GM12878 (cell line): ENCODE results near the gene HTR3A. TPM values are rescaled to one million over a fixed set of nuclear protein-coding genes. Genes with fewer than 3 reads are reported as not detected.

Experiments
- ATAC-seq: fragments of 200-7000 bp; cut with Tn5 transposase; 3 replicates; pipeline ENCODE4 v1.9.1; 2020; ENCODE audit warnings: mild to moderate bottlenecking, moderate library complexity
- BruUV-seq: library from RNA; stranded (reverse); fragments of 400-500 nt; replicated peaks from 2 replicates; lab custom pipeline; 2021; lab: Mats Ljungman, UMichigan
- CTCF ChIA-PET: fragments of 300-600 bp; sonication (Branson Sonifier 250); formaldehyde crosslinking; extraction: SDS; loops from one replicate; lab custom pipeline; 2021; ENCODE audit warnings: inconsistent platforms; lab: Yijun Ruan, JAX
- POLR2A ChIA-PET: fragments of 350-600 bp; formaldehyde crosslinking; extraction: SDS; loops from one replicate; lab custom pipeline; 2021; ENCODE audit warnings: inconsistent platforms; lab: Charles Lee
- RAD21 ChIA-PET: fragments of 300-600 bp; sonication (Branson Sonifier 250); formaldehyde crosslinking; loops from one replicate; lab custom pipeline; 2023; ENCODE audit warnings: antibody characterized with exemption; ENCODE audit not compliant: unreplicated experiment; lab: Charles Lee
- SMC1A ChIA-PET: fragments of 300-600 bp; sonication (Branson Sonifier 250); formaldehyde crosslinking; loops from one replicate; lab custom pipeline; 2023; ENCODE audit not compliant: unreplicated experiment, uncharacterized antibody; lab: Charles Lee
- DNase-seq: peaks from one replicate; pipeline ENCODE4 v3.0.0-alpha.2; 2011; ENCODE audit warnings: low read depth, low spot score
- FAIRE-seq: peaks from 3 replicates; lab custom pipeline; 2011; peaks lifted over from hg19 to GRCh38; lab: Jason Lieb, UNC
- H2AFZ ChIP-seq: 2 replicates; pipeline ENCODE4 v1.6.0; 2011; ENCODE audit warnings: low read depth, low read length, control low read depth; ENCODE audit not compliant: control insufficient read depth
- H3K27ac ChIP-seq: 2 replicates; pipeline ENCODE4 v1.5.1; 2011; ENCODE audit warnings: control low read depth; ENCODE audit not compliant: control insufficient read depth, insufficient read depth
- H3K27me3 ChIP-seq, 2 experiments: replicated peaks in 1 of 2; 2 replicates each; pipeline versions ENCODE4 v1.6.0 to v1.6.1; 2011; ENCODE audit warnings: low read length in 1 of 2; ENCODE audit not compliant: control insufficient read depth in 2 of 2, insufficient read depth in 2 of 2
- H3K36me3 ChIP-seq, 2 experiments: 2 replicates each; pipeline ENCODE4 v1.5.1; 2011; ENCODE audit warnings: low read length in 1 of 2; ENCODE audit not compliant: control insufficient read depth in 2 of 2, insufficient read depth in 2 of 2
- H3K4me1 ChIP-seq: 2 replicates; pipeline ENCODE4 v1.6.1; 2011; ENCODE audit warnings: mild to moderate bottlenecking, low read length, moderate library complexity, mixed read lengths; ENCODE audit not compliant: control insufficient read depth, insufficient read depth
- H3K4me2 ChIP-seq: 2 replicates; pipeline ENCODE4 v1.6.0; 2011; ENCODE audit warnings: control low read depth; ENCODE audit not compliant: control insufficient read depth, insufficient read depth
- H3K4me3 ChIP-seq: fragments of 200-600 bp; sonication (generic); 2 replicates; pipeline ENCODE4 v1.5.1; 2016
- H3K79me2 ChIP-seq: 2 replicates; pipeline ENCODE4 v1.6.0; 2011; ENCODE audit warnings: low read length; ENCODE audit not compliant: control insufficient read depth, insufficient read depth
- H3K9ac ChIP-seq: 2 replicates; pipeline ENCODE4 v1.8.0; 2011; ENCODE audit warnings: low read length, control low read depth, mixed read lengths; ENCODE audit not compliant: control insufficient read depth, insufficient read depth
- H3K9me3 ChIP-seq: replicated peaks from 3 replicates; pipeline ENCODE4 v1.5.1; 2011; ENCODE audit warnings: mild to moderate bottlenecking, low read length; ENCODE audit not compliant: control insufficient read depth, insufficient read depth
- H4K20me1 ChIP-seq: 2 replicates; pipeline ENCODE4 v1.6.0; 2011; ENCODE audit not compliant: control insufficient read depth, insufficient read depth
- BACH1 ChIP-seq: fragments of 450-650 bp; IDR thresholded peaks from 2 replicates; pipeline ENCODE4 v1.6.1; 2017; ENCODE audit warnings: mild to moderate bottlenecking, borderline replicate concordance
- BCL11A ChIP-seq: IDR thresholded peaks from 2 replicates; pipeline ENCODE4 v1.6.1; 2011; ENCODE audit warnings: low read depth, low read length
- CHD4 ChIP-seq: fragments of 200-600 bp; sonication (generic); IDR thresholded peaks from 2 replicates; pipeline ENCODE4 v1.6.1; 2016; ENCODE audit warnings: mild to moderate bottlenecking
- CUX1 ChIP-seq: IDR thresholded peaks from 2 replicates; pipeline ENCODE4 v1.6.1; 2012; ENCODE audit warnings: improper control_type of control experiment, low read depth, low read length; ENCODE audit not compliant: insufficient replicate concordance
- E2F4 ChIP-seq: IDR thresholded peaks from 2 replicates; pipeline ENCODE4 v1.6.1; 2012; ENCODE audit warnings: low read depth, low read length, improper control_type of control experiment
- EED ChIP-seq: sonication (generic); IDR thresholded peaks from 2 replicates; pipeline ENCODE4 v1.6.1; 2016; ENCODE audit warnings: antibody characterized with exemption, low read depth
- ESRRA ChIP-seq: IDR thresholded peaks from 2 replicates; pipeline ENCODE4 v1.6.1; 2012; ENCODE audit warnings: mild to moderate bottlenecking, low read length, improper control_type of control experiment
- IRF5 ChIP-seq: fragments of 450-650 bp; IDR thresholded peaks from 2 replicates; pipeline ENCODE4 v1.6.1; 2017; ENCODE audit warnings: borderline replicate concordance
- MXI1 ChIP-seq: fragments of 150-350 bp; IDR thresholded peaks from 2 replicates; pipeline ENCODE4 v1.6.1; 2011; ENCODE audit warnings: low read depth, mild to moderate bottlenecking, inconsistent platforms, low read length, improper control_type of control experiment
- REST ChIP-seq: IDR thresholded peaks from 2 replicates; pipeline ENCODE4 v1.6.1; 2012; ENCODE audit warnings: mild to moderate bottlenecking, low read depth, low read length
- RFX5 ChIP-seq: IDR thresholded peaks from 2 replicates; pipeline ENCODE4 v1.6.1; 2011; ENCODE audit warnings: low read depth, low read length, improper control_type of control experiment
- STAT1 ChIP-seq: fragments of 450-650 bp; conservative IDR thresholded peaks from 2 replicates; pipeline ENCODE4 v1.6.1; 2014; ENCODE audit warnings: antibody characterized with exemption, mild to moderate bottlenecking
- STAT3 ChIP-seq: IDR thresholded peaks from 2 replicates; pipeline ENCODE4 v1.6.1; 2011; ENCODE audit warnings: low read depth, low read length, improper control_type of control experiment
- WGBS: methylation state at CpG from one replicate; pipeline ENCODE4 v1.1.6; 2016; ENCODE audit warnings: low lambda C conversion rate; ENCODE audit not compliant: insufficient replicate concordance, insufficient coverage; ENCODE audit errors: missing lambda C conversion rate; 5-methylcytosine and 5-hydroxymethylcytosine counted together
- in situ Hi-C: fragments of 300-500 bp; cut with MboI; formaldehyde crosslinking; loops from 9 replicates; pipeline ENCODE4 v1.14.3; 2018; ENCODE audit warnings: mixed read lengths
- intact Hi-C: fragments of 100-400 bp; cut with micrococcal nuclease; formaldehyde crosslinking; loops from one replicate; pipeline ENCODE4 v1.14.2; 2022; ENCODE audit not compliant: unreplicated experiment
- polyA plus RNA-seq, 11 experiments: library from polyadenylated mRNA; depleted of rRNA in 4 of 11; unstranded in 6 of 11; stranded (reverse) in 5 of 11; fragments of >200 nt; fragmentation: Nextera tagmentation in 4 of 11; fragmentation: Illumina TruSeq in 1 of 11; extraction: Ambion mirVana in 4 of 11; extraction: Trizol in 1 of 11; gene quantifications; 1 replicate in 1 of 11; 2 replicates in 10 of 11; pipeline versions ENCODE4 v1.2.1 to v1.2.3, GENCODE V29; 2011 to 2016; ENCODE audit warnings: inconsistent platforms in 2 of 11, missing spikeins in 2 of 11, low read depth in 1 of 11
- total RNA-seq, 4 experiments: library from RNA; depleted of rRNA in 3 of 4; stranded (reverse); fragments of >200 nt in 3 of 4; fragmentation: Illumina TruSeq in 1 of 4; extraction: Trizol in 1 of 4; gene quantifications; 2 replicates each; pipeline versions ENCODE4 v1.2.1 to v1.2.3, GENCODE V29; 2013 to 2021

The HTR3A gene
- total and polyA plus RNA-seq, 10 of the 15 experiments (the other 5 are each of a cell fraction or from before 2014, with no cell fraction given), result not detected

GRCh38 chr11:113960702-113961330 lies 14.1 kb upstream of the HTR3A start:
- Histone ChIP-seq H3K4me3 (no peak overlapping the region), H3K4me2 (no peak overlapping the region), H2AFZ (no peak overlapping the region), H3K9me3 (no peaks in the 10 kb centered on the region), H3K36me3 (no peaks in the 10 kb centered on the region), H3K27me3 (peaks cover 0 to 2% of the 10 kb centered on the region in 2 experiments; a peak in 3 of 4 replicates), H3K9ac (no peak overlapping the region), H3K27ac (no peak overlapping the region), H3K79me2 (no peaks in the 10 kb centered on the region), H4K20me1 (no peaks in the 10 kb centered on the region), H3K4me1 (no peaks in the 10 kb centered on the region)
- intact Hi-C loops (no loop called here), in situ Hi-C loops (no loop called here)
- BruUV-seq, result no TSS peak
- DNase-seq, result no peak
- SMC1A ChIA-PET, result no interaction called here
- POLR2A ChIA-PET, result no interaction called here
- WGBS, result 37% methylated on average over 9 of the region's 9 CpGs
- no peak for FAIRE-seq
- CTCF ChIA-PET, result no interaction called here
- no peak for ATAC-seq
- RAD21 ChIA-PET, result no interaction called here
- TF ChIP-seq CUX1 (no peak), ESRRA (no peak), CHD4 (no peak), RFX5 (no peak), REST (no peak), IRF5 (no peak), EED (no peak), BCL11A (no peak), BACH1 (no peak), E2F4 (no peak), STAT1 (no peak), STAT3 (no peak), MXI1 (no peak)
